Neural crest cell (in vitro differentiated cells): Measurements from ENCODE around the gene TBX4. TPM values are rescaled to one million over a fixed set of nuclear protein-coding genes. Genes with fewer than 3 reads are reported as not detected.
A peak's percentile ranks its signal among the peaks of the same experiment; 100 is the strongest.

Source experiments
- DNase-seq: peaks from one replicate; pipeline ENCODE4 v3.0.0; 2021; ENCODE audit warnings: low read depth, mixed read lengths, low spot score
- H3K27ac Mint-ChIP-seq: one replicate; pipeline ENCODE4 v1.8.0; 2021; ENCODE audit warnings: mild to moderate bottlenecking, mixed read lengths; ENCODE audit not compliant: unreplicated experiment
- H3K27me3 Mint-ChIP-seq: 2 replicates; pipeline ENCODE4 v1.8.0; 2021; ENCODE audit warnings: low read depth, mild to moderate bottlenecking, mixed read lengths
- H3K36me3 Mint-ChIP-seq: 2 replicates; pipeline ENCODE4 v1.8.0; 2021; ENCODE audit warnings: low read depth, mild to moderate bottlenecking, mixed read lengths
- H3K4me1 Mint-ChIP-seq: 2 replicates; pipeline ENCODE4 v1.8.0; 2021; ENCODE audit warnings: mixed read lengths
- H3K4me3 Mint-ChIP-seq: one replicate; pipeline ENCODE4 v1.8.0; 2021; ENCODE audit warnings: mild to moderate bottlenecking, mixed read lengths
- H3K9me3 Mint-ChIP-seq: 2 replicates; pipeline ENCODE4 v1.8.0; 2021; ENCODE audit warnings: mixed read lengths
- CTCF ChIP-seq: fragments of 200-600 bp; sonication (generic); conservative IDR thresholded peaks from 2 replicates; pipeline ENCODE4 v1.5.0; 2021; ENCODE audit warnings: antibody characterized with exemption, mild to moderate bottlenecking
- total RNA-seq: library from RNA; stranded (reverse); gene quantifications from 2 replicates; pipeline ENCODE4 v1.2.1, GENCODE V29; 2021

TBX4 gene
- total RNA-seq, 1 donor from 2014 or later: not detected

GRCh38 chr17:61458421-61459141, 6.4 kb downstream of the TBX4 start:
- no peak overlapping the region for H3K4me3 Mint-ChIP-seq
- peaks cover 98% of the 10 kb centered on the region for H3K27me3 Mint-ChIP-seq
- H3K9me3 Mint-ChIP-seq: no peaks in the 10 kb centered on the region
- DNase-seq: no peak
- H3K27ac Mint-ChIP-seq: no peak overlapping the region
- H3K36me3 Mint-ChIP-seq: peaks cover 3% of the 10 kb centered on the region
- no peak for TF ChIP-seq CTCF
- peaks cover 40% of the 10 kb centered on the region for H3K4me1 Mint-ChIP-seq

- Mint-ChIP-seq H3K27me3 (peaks cover 93% of the 10 kb centered on the region), H3K4me3 (peak overlapping the region; percentile 25), H3K27ac (no peak overlapping the region), H3K4me1 (peaks cover 36% of the 10 kb centered on the region), H3K36me3 (peaks cover 3% of the 10 kb centered on the region), H3K9me3 (no peaks in the 10 kb centered on the region)
- no peak for TF ChIP-seq CTCF
- DNase-seq: no peak
These were observed 7.1 kb downstream of the TBX4 start for GRCh38 chr17:61459142-61459809.

GRCh38 chr17:61459939-61460718, 7.9 kb downstream of the TBX4 start:
- DNase-seq: no peak
- Mint-ChIP-seq H3K27ac (no peak overlapping the region), H3K4me1 (peaks cover 33% of the 10 kb centered on the region), H3K4me3 (peak overlapping the region; percentile 25), H3K36me3 (peaks cover 3% of the 10 kb centered on the region), H3K9me3 (no peaks in the 10 kb centered on the region), H3K27me3 (peaks cover 92% of the 10 kb centered on the region)
- no peak for TF ChIP-seq CTCF

- peaks cover 92% of the 10 kb centered on the region for H3K27me3 Mint-ChIP-seq
These were observed 8.8 kb downstream of the TBX4 start for GRCh38 chr17:61460796-61461585.

More at GRCh38 chr17:61460796-61461585, 8.8 kb downstream of the TBX4 start:
- H3K27ac Mint-ChIP-seq: no peak overlapping the region
- H3K36me3 Mint-ChIP-seq: no peaks in the 10 kb centered on the region
- no peak for DNase-seq
- H3K4me3 Mint-ChIP-seq: peak overlapping the region; percentile 79
- H3K9me3 Mint-ChIP-seq: no peaks in the 10 kb centered on the region
- no peak for TF ChIP-seq CTCF
- peaks cover 33% of the 10 kb centered on the region for H3K4me1 Mint-ChIP-seq
